ENCODE data around the gene DEF6.
A peak's percentile ranks its signal among the peaks of the same experiment; 100 is the strongest.
"Not testable (repeated sequence)": the region's sequence is repeated elsewhere in the genome, so short reads cannot be mapped to it uniquely, and the experiment has no call there.

Gene DEF6

GRCh38 chr6:35330541-35331119 is 33.0 kb downstream of the DEF6 start:
- H3K4me3 ChIP-seq (ENCODE audit: low read length) = no peak overlapping the region
- no peaks in the 10 kb centered on the region for H3K27me3 ChIP-seq (ENCODE audit: insufficient read depth, low read length)
- no peak overlapping the region for H3K9ac ChIP-seq (ENCODE audit: low read depth, low read length)
- no peak overlapping the region for H3K27ac ChIP-seq (ENCODE audit: low read length)
- no peaks in the 10 kb centered on the region for H3K9me3 ChIP-seq (ENCODE audit: insufficient read depth, low read depth, low read length)
- no peaks in the 10 kb centered on the region for H3K36me3 ChIP-seq (ENCODE audit: insufficient read depth, low read depth, low read length)
- H3K4me1 ChIP-seq (ENCODE audit: insufficient read depth, low read length) = no peaks in the 10 kb centered on the region

GRCh38 chr6:35332074-35332887 is 34.7 kb downstream of the DEF6 start:
- H3K9me3 ChIP-seq (ENCODE audit: insufficient read depth, low read depth, low read length); H3K9ac ChIP-seq (ENCODE audit: low read depth, low read length); H3K4me1 ChIP-seq (ENCODE audit: insufficient read depth, low read length); H3K27me3 ChIP-seq (ENCODE audit: insufficient read depth, low read length); H3K4me3 ChIP-seq (ENCODE audit: low read length); H3K27ac ChIP-seq (ENCODE audit: low read length); H3K36me3 ChIP-seq (ENCODE audit: insufficient read depth, low read depth, low read length): not testable (repeated sequence)

- Histone ChIP-seq H3K9me3 (ENCODE audit: insufficient read depth, low read depth, low read length) (no peaks in the 10 kb centered on the region), H3K36me3 (ENCODE audit: insufficient read depth, low read depth, low read length) (no peaks in the 10 kb centered on the region), H3K9ac (ENCODE audit: low read depth, low read length) (no peak overlapping the region), H3K27me3 (ENCODE audit: insufficient read depth, low read length) (peaks cover 9% of the 10 kb centered on the region; the same call in 1 of the 2 replicates), H3K4me1 (ENCODE audit: insufficient read depth, low read length) (no peaks in the 10 kb centered on the region), H3K4me3 (ENCODE audit: low read length) (no peak overlapping the region), H3K27ac (ENCODE audit: low read length) (no peak overlapping the region)
Measured at GRCh38 chr6:35341557-35341956, 43.9 kb downstream of the DEF6 start.

- peaks cover 6% of the 10 kb centered on the region; the same call in 1 of the 2 replicates for H3K36me3 ChIP-seq (ENCODE audit: insufficient read depth, low read depth, low read length)
- no peaks in the 10 kb centered on the region for H3K9me3 ChIP-seq (ENCODE audit: insufficient read depth, low read depth, low read length)
- no peak within 1 kb of the TSS for H3K27ac ChIP-seq (ENCODE audit: low read length)
- peak within 1 kb of the TSS; percentile 58; the same call in 1 of the 2 replicates for H3K9ac ChIP-seq (ENCODE audit: low read depth, low read length)
- no peaks in the 10 kb centered on the region for H3K4me1 ChIP-seq (ENCODE audit: insufficient read depth, low read length)
- H3K4me3 ChIP-seq (ENCODE audit: low read length) = peak within 1 kb of the TSS; percentile 77
- H3K27me3 ChIP-seq (ENCODE audit: insufficient read depth, low read length) = peaks cover 9% of the 10 kb centered on the region; the same call in 1 of the 2 replicates
Measured at GRCh38 chr6:35342258-35343091, 44.9 kb downstream of the DEF6 start, which contains the start of gene PPARD. PPARD (plus strand) TSS chr6:35342558; CDS start chr6:35411088, 68,530 bp downstream.

- peaks cover 9% of the 10 kb centered on the region; the same call in 1 of the 2 replicates for H3K27me3 ChIP-seq (ENCODE audit: insufficient read depth, low read length)
- no peaks in the 10 kb centered on the region for H3K9me3 ChIP-seq (ENCODE audit: insufficient read depth, low read depth, low read length)
- peak overlapping the region; percentile 58; the same call in 1 of the 2 replicates for H3K9ac ChIP-seq (ENCODE audit: low read depth, low read length)
- peaks cover 6% of the 10 kb centered on the region; the same call in 1 of the 2 replicates for H3K36me3 ChIP-seq (ENCODE audit: insufficient read depth, low read depth, low read length)
- no peaks in the 10 kb centered on the region for H3K4me1 ChIP-seq (ENCODE audit: insufficient read depth, low read length)
- H3K27ac ChIP-seq (ENCODE audit: low read length) = no peak overlapping the region
- H3K4me3 ChIP-seq (ENCODE audit: low read length) = peak overlapping the region; percentile 77
Measured at GRCh38 chr6:35343092-35343834, 45.6 kb downstream of the DEF6 start.

DNA sequence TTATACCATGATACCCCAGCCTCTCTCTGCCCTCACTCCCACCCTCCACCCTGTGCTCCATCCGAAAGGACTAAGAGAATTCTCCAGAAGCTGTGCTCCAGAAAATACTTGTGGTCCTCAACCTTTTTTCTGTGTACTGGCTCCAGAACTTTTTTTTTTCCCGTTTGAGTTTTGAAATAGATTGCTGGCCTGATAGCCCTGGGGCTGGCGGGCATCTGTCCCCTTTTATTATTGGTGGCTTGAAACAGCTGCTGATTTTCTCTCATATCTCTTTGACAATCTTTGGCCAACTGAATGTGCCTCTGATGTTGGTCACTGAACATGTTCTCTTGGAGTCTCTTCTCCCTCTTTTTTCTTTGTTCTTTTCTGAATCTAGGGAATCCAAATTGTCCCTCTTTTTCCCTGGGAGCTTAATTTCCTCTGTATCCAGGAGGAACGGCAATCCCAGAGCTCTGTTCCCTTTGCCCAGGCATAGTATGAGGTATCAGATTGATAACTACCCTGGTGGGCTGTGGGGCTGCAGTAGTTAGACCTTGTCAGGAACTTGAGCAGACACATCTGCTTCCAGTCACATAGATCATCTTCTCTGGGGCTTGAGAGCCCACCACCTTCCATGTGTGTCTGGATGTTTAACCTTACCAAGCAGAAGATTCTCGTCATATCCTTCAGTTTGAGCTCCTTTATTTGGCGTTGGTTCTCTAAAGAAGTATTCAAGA is 46.4 kb downstream of the DEF6 start:
- H3K27me3 ChIP-seq (ENCODE audit: insufficient read depth, low read length) = peaks cover 9% of the 10 kb centered on the region; the same call in 1 of the 2 replicates
- H3K36me3 ChIP-seq (ENCODE audit: insufficient read depth, low read depth, low read length) = peaks cover 6% of the 10 kb centered on the region; the same call in 1 of the 2 replicates
- H3K9ac ChIP-seq (ENCODE audit: low read depth, low read length) = peak overlapping the region; percentile 58; the same call in 1 of the 2 replicates
- H3K27ac ChIP-seq (ENCODE audit: low read length) = no peak overlapping the region
- no peaks in the 10 kb centered on the region for H3K4me1 ChIP-seq (ENCODE audit: insufficient read depth, low read length)
- no peaks in the 10 kb centered on the region for H3K9me3 ChIP-seq (ENCODE audit: insufficient read depth, low read depth, low read length)
- peak overlapping the region; percentile 77; the same call in 1 of the 2 replicates for H3K4me3 ChIP-seq (ENCODE audit: low read length)

DNA sequence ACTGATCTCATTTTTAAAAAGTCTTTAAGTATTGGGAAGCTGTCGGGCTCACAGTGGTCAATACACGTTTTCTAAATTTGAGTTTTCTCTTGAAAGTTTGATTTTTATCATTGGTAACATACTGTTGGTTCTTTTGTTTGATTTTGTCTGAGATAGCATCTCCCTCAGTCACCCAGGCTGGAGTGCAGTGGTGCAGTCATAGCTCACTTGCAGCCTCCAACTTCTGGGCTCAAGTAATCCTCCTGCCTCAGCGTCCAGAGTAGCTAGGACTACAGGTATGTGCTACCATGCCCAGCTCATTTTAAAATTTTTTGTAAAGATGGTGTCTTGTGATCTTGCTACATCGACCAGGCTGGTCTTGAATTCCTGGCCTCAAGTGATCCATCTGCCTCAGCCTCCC is 53.8 kb downstream of the DEF6 start:
- Histone ChIP-seq H3K27me3 (ENCODE audit: insufficient read depth, low read length) (no peaks in the 10 kb centered on the region), H3K4me1 (ENCODE audit: insufficient read depth, low read length) (no peaks in the 10 kb centered on the region), H3K4me3 (ENCODE audit: low read length) (no peak overlapping the region), H3K27ac (ENCODE audit: low read length) (no peak overlapping the region), H3K36me3 (ENCODE audit: insufficient read depth, low read depth, low read length) (peaks cover 21% of the 10 kb centered on the region), H3K9ac (ENCODE audit: low read depth, low read length) (no peak overlapping the region), H3K9me3 (ENCODE audit: insufficient read depth, low read depth, low read length) (no peaks in the 10 kb centered on the region)

- Histone ChIP-seq H3K9me3 (ENCODE audit: insufficient read depth, low read depth, low read length) (no peaks in the 10 kb centered on the region), H3K27ac (ENCODE audit: low read length) (no peak overlapping the region), H3K36me3 (ENCODE audit: insufficient read depth, low read depth, low read length) (peaks cover 22% of the 10 kb centered on the region), H3K4me1 (ENCODE audit: insufficient read depth, low read length) (no peaks in the 10 kb centered on the region), H3K9ac (ENCODE audit: low read depth, low read length) (no peak overlapping the region), H3K4me3 (ENCODE audit: low read length) (no peak overlapping the region), H3K27me3 (ENCODE audit: insufficient read depth, low read length) (no peaks in the 10 kb centered on the region)
Measured at GRCh38 chr6:35352735-35353134, 55.1 kb downstream of the DEF6 start.

DNA sequence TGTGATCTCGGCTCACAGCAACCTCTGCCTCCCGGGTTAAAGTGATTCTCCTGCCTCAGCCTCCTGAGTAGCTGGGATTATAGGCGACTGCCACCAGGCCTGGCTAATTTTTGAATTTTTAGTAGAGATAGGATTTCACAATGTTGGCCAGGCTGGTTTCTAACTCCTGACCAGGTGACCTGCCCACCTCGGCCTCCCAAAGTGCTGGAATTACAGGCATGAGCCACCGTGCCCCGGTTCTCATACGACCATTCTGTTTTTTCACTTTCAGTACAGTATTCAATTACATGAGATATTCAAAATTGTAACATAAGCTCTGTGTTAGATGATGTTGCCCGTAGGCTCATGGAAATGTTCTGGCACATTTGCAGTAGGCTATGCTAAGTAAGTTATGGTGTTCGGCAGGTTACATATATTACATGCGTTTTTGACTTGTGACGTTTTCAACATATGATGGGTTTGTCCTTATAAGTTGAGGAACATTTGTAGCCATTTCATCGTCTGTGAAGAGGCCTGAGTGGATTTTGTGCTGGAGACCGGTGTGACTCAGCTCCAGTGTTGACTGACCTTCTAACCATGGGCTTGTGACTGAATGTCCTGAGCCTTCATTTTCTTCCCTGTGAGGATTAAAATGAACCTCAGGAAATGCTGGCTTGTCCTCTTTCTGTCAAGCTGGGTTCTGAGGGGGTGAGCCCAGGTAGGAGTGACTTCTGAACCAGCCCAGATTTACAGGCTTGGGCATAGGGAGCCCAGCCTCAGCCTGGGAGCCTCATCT is 56.9 kb downstream of the DEF6 start:
- Histone ChIP-seq H3K9ac (ENCODE audit: low read depth, low read length) (no peak overlapping the region), H3K27ac (ENCODE audit: low read length) (no peak overlapping the region), H3K4me3 (ENCODE audit: low read length) (no peak overlapping the region), H3K36me3 (ENCODE audit: insufficient read depth, low read depth, low read length) (peaks cover 22% of the 10 kb centered on the region), H3K27me3 (ENCODE audit: insufficient read depth, low read length) (no peaks in the 10 kb centered on the region), H3K4me1 (ENCODE audit: insufficient read depth, low read length) (peaks cover under 1% of the 10 kb centered on the region; the same call in 1 of the 2 replicates), H3K9me3 (ENCODE audit: insufficient read depth, low read depth, low read length) (no peaks in the 10 kb centered on the region)

DNA sequence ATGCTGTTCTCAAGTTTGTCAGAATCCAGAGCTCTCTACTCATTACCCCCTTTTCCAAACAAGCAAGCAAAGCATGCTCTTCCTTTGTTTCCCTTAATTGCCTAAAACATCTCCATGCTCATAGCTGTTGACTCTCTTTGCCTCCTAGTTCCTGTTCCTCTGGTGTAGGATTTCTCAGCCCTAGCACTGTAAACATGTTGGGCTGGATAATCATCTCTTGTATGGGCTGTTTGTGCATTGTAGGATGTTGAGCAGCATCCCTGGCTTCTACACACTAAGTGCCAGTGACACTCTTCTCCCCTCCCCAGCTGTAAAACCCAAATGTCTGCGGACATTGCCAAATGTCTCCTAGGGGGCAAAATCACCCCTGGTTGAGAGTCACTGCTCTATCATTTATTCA is 58.8 kb downstream of the DEF6 start:
- Histone ChIP-seq H3K4me1 (ENCODE audit: insufficient read depth, low read length) (peaks cover 14% of the 10 kb centered on the region), H3K27me3 (ENCODE audit: insufficient read depth, low read length) (no peaks in the 10 kb centered on the region), H3K36me3 (ENCODE audit: insufficient read depth, low read depth, low read length) (peaks cover 22% of the 10 kb centered on the region), H3K9me3 (ENCODE audit: insufficient read depth, low read depth, low read length) (no peaks in the 10 kb centered on the region), H3K27ac (ENCODE audit: low read length) (no peak overlapping the region), H3K9ac (ENCODE audit: low read depth, low read length) (no peak overlapping the region), H3K4me3 (ENCODE audit: low read length) (no peak overlapping the region)

Data from iPS-20b (cell line).